GM18867 (cell line): ENCODE data around the gene IFNLR1.
"Not testable (repeated sequence)": the region's sequence is repeated elsewhere in the genome, so short reads cannot be mapped to it uniquely, and the experiment has no call there.

ENCODE experiments used
- ATAC-seq: cut with Tn5 transposase; IDR thresholded peaks from one replicate; pipeline ENCODE4 v1.9.1; 2021; ENCODE audit warnings: mild to moderate bottlenecking, moderate library complexity; ENCODE audit not compliant: unreplicated experiment

The IFNLR1 gene

DNA sequence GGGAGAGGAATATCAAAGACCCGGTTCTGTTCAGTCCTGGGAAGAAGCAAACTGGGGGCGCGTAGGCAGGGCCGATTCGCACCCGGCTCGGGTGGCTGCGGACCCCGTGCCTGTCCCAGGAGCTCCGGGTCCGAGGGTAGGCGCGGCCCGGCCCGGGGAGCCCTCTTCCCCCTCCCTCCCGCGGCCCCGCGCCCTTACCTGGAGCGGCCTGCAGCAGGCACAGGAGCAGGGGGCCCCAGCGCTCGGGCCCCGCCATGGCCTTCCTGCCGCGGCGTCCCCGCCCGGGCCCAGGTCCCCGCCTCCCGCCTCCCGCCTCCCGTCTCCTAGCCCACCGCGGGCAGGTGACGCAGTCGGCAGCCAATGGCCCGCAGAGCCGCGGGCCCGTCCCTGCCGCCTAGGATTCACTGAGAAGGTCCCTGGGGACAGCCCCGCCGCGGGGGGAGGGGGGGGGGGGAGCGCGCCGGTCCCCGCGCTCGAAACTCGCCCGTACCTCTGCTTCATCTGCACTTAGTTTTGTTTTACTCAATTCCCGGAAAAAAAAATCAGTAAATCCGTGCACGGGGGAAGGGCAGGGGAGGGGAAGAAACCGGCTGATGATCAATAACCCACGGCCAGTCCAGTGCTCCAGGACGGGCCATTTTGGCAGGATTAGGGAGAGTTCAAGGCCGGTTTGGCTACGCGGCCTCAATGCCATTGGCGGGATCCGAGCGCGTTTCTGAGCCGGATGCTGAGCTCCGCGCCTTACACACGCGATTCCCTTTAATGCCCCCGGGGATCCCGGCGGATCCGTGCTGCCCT, at the start of gene IFNLR1:
Gene IFNLR1 (minus strand): TSS at position 297 of the 798 bp plus-strand sequence. CDS start 41 bp downstream, at position 256.
- peak; percentile 36 for ATAC-seq

GRCh38 chr1:24235921-24236788, 49.1 kb upstream of the IFNLR1 start:
- no peak for ATAC-seq

GRCh38 chr1:24233684-24234600, 46.9 kb upstream of the IFNLR1 start:
- no peak for ATAC-seq

- ATAC-seq = no peak
Measured at GRCh38 chr1:24231701-24232100, 44.6 kb upstream of the IFNLR1 start.

- peak; percentile 74 for ATAC-seq
Measured at GRCh38 chr1:24228311-24228710, 41.2 kb upstream of the IFNLR1 start.

- peak; percentile 44 for ATAC-seq
Measured at GRCh38 chr1:24226749-24227148, 39.7 kb upstream of the IFNLR1 start.

DNA sequence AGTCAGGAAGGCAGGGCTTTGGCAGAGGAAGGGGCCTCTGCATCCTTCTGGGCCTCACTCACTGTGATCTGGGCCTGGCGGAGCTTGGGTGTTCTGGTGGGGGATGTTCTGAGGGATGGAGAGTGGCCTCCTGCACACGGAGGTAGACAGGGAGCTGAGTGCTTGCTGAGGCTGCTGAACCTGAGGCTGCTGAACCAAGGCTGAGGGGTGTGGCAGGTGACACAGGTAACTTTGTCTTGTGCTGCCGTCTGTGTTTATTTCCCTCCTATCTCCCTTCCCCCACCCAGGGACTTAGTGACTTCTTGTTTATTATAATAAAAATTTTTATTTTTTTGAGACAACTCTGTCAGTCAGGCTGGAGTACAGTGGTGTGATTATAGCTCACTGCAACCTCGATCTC, 37.7 kb upstream of the IFNLR1 start:
- no peak for ATAC-seq

GRCh38 chr1:24224086-24224485, 37.0 kb upstream of the IFNLR1 start:
- ATAC-seq = no peak

DNA sequence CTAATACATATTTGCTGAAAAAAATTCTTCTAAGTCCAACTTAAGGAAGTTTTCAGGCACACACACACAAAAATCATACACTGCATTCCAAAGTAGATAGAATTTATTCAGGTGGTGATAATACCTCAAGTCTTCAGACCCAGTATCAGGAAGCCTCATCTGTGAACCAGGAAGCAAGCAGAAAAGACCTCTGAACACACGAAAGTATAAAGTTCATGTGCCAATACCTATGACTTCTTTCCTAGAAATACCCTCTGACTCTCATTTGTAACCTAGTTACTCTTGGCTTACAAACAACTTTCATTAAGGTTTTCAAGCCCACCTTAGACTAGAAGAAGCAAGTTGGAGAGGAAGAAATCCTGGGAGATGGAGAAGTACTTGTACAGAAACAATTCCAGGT, 35.7 kb upstream of the IFNLR1 start:
- no peak for ATAC-seq

DNA sequence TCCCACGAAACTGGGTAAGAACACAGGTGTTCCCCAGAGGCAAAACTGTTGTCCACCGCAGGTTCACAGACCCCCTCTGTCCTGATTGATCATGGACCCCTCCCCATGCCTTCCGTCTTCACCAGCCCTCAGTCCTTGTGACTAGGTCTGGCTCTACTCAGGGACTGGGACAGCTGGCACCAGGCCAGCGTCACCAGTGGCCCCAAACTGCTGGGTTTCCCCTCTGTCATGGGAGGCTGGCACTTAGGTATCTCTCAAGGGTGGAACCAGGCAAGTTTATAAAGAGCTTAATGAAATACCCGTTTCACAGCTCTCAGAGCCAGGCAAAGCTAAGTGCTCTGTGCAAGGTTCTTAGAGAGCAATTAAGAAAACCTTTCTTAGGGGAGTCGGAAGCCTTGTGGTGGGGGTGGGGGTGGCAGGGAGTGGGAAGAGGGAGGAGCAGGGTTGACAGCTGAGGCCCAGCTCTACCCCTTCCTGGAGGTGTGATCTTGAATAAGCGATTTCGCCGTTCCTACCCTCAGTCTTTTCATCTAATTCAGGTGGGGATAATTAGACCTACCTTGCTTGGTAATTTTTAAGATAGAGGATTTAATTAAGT, 35.0 kb upstream of the IFNLR1 start:
- no peak for ATAC-seq

DNA sequence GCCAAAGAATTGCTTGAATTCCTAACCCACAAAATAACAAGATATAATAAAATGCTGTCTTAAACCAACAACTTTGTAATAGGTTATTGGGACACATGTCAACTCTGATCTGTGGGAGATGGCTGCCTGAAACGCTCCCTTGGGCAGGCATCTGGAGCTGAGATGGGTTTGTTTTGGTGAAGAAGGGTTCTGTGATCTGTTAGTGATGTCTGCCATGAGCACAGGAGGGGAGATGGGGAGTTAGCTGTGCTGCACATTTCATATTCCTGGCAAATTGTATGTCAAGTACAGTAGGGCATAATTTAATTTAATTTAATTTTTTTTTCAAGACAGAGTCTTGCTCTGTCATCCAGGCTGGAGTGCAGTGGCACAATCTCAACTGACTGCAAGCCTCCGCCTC, 34.2 kb upstream of the IFNLR1 start:
- no peak for ATAC-seq

DNA sequence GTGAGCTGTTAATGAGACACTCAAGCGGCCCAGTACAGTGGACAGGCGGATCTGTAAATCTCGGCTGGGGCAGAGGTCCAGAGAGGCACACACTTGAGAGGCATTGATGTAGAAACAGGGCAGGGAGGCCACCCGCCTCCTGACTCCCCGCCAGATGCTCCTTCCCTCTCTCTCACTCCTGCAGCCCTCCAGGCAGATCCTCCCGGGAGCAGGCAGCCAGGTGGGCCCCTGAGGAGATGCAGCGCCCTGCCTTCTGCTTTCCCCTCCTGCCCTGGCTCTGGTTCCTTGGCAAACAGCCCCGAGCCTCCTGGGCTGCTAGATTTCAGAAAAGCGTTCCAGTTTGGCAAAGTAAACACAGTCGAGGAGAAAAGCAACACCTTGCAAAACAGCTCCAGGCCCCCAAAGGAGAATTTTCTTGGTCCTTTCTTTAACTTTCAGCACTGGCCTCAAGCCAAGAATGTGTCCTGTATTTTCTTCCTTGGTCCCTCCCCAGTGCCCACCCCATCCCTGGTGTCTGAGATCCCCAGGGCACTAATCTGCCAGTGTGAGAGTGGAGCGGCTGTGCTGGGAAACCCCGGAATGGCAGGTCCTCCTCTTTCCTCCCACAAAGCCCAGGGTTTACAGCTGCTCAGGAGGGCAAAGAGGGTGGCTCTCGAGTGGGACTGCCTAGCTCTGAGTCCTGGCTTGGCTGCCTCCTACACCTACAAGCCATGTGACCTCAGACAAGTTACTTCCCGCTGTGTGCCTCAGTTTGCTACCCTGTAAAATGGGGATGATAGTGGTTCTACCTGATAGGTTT, 29.4 kb upstream of the IFNLR1 start:
- ATAC-seq = no peak

GRCh38 chr1:24215226-24215814, 28.2 kb upstream of the IFNLR1 start:
- ATAC-seq = no peak

DNA sequence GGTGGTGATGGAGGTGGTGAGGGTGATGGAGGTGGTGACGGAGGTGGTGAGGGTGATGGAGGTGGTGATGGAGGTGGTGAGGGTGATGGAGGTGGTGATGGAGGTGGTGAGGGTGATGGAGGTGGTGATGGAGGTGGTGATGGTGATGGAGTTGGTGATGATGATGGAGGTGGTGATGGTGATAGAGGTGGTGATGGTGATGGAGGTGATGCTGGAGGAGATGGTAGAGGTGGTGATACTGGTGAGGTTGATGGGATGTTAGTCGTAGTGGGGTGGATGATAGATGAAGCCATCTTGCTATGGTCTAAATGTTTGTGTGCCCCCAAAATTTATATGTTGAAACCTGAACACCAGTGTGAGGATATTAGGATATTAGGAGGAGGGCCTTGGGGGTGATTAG, 25.3 kb upstream of the IFNLR1 start:
- ATAC-seq = no peak

DNA sequence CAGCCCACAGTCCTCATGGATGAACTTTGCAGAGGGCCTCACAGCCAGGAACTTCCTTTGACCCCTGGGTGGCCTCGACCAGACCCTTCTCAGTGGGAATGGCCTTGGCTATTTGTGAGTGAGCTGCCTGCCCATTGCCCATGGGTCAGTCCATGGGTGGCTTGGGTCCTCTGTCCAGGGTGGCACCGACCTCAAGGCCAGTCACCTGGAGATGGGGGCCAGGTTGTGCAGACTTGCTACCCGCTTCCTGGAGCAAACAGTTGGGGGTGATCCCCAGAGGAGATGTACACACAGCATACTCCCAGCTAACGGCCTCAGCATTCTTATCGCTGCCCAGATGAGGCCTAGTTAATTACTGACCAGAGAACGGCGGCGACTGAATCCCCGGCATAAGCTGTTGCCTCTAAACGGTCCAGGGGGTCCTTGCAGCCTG, 23.1 kb upstream of the IFNLR1 start:
- ATAC-seq = no peak

DNA sequence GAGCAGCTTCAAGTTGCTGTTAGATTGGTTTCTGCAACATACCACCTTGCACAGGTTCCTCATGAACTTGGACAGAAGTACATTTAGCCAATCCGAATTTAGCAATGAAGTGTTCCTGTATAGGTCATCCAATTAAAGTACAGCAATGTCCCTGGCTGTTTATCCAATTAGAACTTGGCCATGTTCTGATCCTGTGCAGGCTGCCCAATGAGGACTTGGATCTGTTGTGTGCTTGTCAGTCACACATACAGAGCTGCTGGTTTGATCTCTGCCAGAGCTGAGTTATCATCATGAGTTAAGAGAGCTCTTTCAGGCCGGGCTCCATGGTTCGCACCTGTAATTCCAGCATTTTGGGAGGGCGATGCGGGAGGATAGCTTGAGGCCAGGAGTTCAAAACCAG, 22.0 kb upstream of the IFNLR1 start:
- no peak for ATAC-seq

GRCh38 chr1:24207709-24208108, 20.6 kb upstream of the IFNLR1 start:
- ATAC-seq = no peak

DNA sequence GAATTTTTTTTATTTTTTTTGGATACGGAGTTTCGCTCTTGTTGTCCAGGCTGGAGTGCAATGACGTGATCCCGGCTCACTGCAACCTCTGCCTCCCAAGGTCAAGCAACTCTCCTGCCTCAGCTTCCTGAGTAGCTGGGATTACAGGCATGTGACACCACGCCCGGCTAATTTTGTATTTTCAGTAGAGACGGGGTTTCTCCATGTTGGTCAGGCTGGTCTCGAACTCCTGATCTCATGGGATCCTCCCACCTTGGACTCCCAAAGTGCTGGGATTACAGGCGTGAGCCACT, 20.3 kb upstream of the IFNLR1 start:
- not testable (repeated sequence) for ATAC-seq
